ENCODE measurements around the gene PAQR8. TPM values are rescaled to one million over a fixed set of nuclear protein-coding genes. Genes with fewer than 3 reads are reported as not detected.

Gene PAQR8
- total and polyA plus RNA-seq, 4 donors, result 0.43 to 3.3 (median 0.74) TPM

DNA sequence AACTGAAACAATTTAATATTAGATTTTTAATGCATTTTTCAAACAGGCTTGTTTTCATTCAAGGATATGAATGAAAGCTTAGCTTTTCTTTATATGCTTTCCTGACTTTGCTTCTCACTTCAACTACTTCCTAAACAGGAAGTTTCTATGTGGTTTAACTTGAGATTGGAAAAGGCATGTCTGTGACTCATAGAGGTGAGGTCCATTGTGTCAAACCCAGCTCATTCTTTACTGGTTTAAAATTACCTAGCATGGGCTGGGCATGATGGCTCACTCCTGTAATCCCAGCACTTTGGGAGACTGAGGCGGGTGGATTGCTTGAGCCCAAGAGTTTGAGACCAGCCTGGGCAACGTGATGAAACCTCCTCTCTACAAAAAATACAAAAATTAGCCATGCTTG is 92.6 kb downstream of the PAQR8 start:
- no peak for DNase-seq (ENCODE audit: low spot score)
- Histone ChIP-seq H3K4me3 (ENCODE audit: low read depth in 1 of 3, low read length in 3 of 3) (no peak overlapping the region), H3K27ac (ENCODE audit: low read depth in 1 of 2, low read length in 2 of 2) (no peak overlapping the region), H3K9me3 (ENCODE audit: control insufficient read depth in 4 of 4, low read length in 3 of 4) (peaks cover 0 to 9% (median 0%) of the 10 kb centered on the region in 4 donors), H3K27me3 (ENCODE audit: control insufficient read depth in 4 of 4, insufficient read depth in 4 of 4, low read length in 3 of 4) (no peaks in the 10 kb centered on the region), H3K36me3 (ENCODE audit: control insufficient read depth in 4 of 4, insufficient read depth in 3 of 4, low read depth in 1 of 4, low read length in 3 of 4) (peaks cover 0 to 1% (median 0%) of the 10 kb centered on the region in 4 donors), H3K4me1 (ENCODE audit: control insufficient read depth in 4 of 4, insufficient read depth in 4 of 4, low read length in 3 of 4) (no peaks in the 10 kb centered on the region), H3K9ac (ENCODE audit: low read depth in 1 of 2, low read length in 2 of 2) (no peak overlapping the region)
- no peak for TF ChIP-seq TAF1 (conservative IDR thresholded peaks at IDR 0.05)
- 71% methylated on average over 2 of the region's 2 CpGs for WGBS

DNA sequence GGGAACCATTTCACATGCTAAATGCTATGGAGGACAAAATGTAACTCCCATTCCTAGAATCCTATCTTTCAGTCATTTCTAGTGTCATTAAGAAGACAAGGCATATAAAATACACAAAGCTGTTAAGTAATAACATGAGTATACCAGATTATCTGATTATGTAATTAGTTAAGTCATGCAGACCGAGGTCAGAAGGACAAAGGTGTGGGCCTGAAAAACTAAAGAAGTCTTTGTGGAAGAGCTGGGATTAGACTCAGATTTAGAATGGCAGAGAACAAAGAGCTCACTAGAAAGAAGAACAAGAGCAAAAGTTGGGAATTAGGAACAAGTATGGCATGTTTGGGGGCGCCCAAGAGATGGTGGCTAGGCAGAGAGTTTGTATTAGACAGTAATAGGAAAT is 95.1 kb downstream of the PAQR8 start:
- no peak for DNase-seq (ENCODE audit: low spot score)
- Histone ChIP-seq H3K27ac (ENCODE audit: low read depth in 1 of 2, low read length in 2 of 2) (no peak overlapping the region), H3K9ac (ENCODE audit: low read depth in 1 of 2, low read length in 2 of 2) (no peak overlapping the region), H3K36me3 (ENCODE audit: control insufficient read depth in 4 of 4, insufficient read depth in 3 of 4, low read depth in 1 of 4, low read length in 3 of 4) (peaks cover 0 to 1% (median 0%) of the 10 kb centered on the region in 4 donors), H3K4me1 (ENCODE audit: control insufficient read depth in 4 of 4, insufficient read depth in 4 of 4, low read length in 3 of 4) (no peaks in the 10 kb centered on the region), H3K9me3 (ENCODE audit: control insufficient read depth in 4 of 4, low read length in 3 of 4) (no peaks in the 10 kb centered on the region), H3K27me3 (ENCODE audit: control insufficient read depth in 4 of 4, insufficient read depth in 4 of 4, low read length in 3 of 4) (no peaks in the 10 kb centered on the region), H3K4me3 (ENCODE audit: low read depth in 1 of 3, low read length in 3 of 3) (no peak overlapping the region)
- whole genome bisulfite sequencing, result 71% methylated on average over 2 of the region's 2 CpGs
- TF ChIP-seq YY1 (IDR thresholded peaks at IDR 0.05) (no peak), EGR1 (IDR thresholded peaks at IDR 0.05; ENCODE audit: low read depth in 2 of 2) (no peak), MAX (IDR thresholded peaks at IDR 0.05) (no peak), HNF4A (conservative IDR thresholded peaks at IDR 0.05) (no peak), RAD21 (IDR thresholded peaks at IDR 0.05) (no peak), FOXA2 (IDR thresholded peaks at IDR 0.05) (no peak), HNF4G (IDR thresholded peaks at IDR 0.05) (no peak), TAF1 (conservative IDR thresholded peaks at IDR 0.05) (no peak), FOXA1 (IDR thresholded peaks at IDR 0.05) (no peak), NR2F2 (IDR thresholded peaks at IDR 0.05) (no peak), SP1 (IDR thresholded peaks at IDR 0.05) (no peak), REST (IDR thresholded peaks at IDR 0.05) (no peak), RXRA (IDR thresholded peaks at IDR 0.05) (no peak), JUND (IDR thresholded peaks at IDR 0.05) (no peak), GABPA (IDR thresholded peaks at IDR 0.05 in 1 of 2, conservative IDR thresholded peaks at IDR 0.05 in 1 of 2) (no peak)
- TF ChIP-seq, protein P1, sequence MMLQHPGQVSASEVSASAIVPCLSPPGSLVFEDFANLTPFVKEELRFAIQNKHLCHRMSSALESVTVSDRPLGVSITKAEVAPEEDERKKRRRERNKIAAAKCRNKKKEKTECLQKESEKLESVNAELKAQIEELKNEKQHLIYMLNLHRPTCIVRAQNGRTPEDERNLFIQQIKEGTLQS (IDR thresholded peaks at IDR 0.05), result no peak
- TF ChIP-seq, protein P2, sequence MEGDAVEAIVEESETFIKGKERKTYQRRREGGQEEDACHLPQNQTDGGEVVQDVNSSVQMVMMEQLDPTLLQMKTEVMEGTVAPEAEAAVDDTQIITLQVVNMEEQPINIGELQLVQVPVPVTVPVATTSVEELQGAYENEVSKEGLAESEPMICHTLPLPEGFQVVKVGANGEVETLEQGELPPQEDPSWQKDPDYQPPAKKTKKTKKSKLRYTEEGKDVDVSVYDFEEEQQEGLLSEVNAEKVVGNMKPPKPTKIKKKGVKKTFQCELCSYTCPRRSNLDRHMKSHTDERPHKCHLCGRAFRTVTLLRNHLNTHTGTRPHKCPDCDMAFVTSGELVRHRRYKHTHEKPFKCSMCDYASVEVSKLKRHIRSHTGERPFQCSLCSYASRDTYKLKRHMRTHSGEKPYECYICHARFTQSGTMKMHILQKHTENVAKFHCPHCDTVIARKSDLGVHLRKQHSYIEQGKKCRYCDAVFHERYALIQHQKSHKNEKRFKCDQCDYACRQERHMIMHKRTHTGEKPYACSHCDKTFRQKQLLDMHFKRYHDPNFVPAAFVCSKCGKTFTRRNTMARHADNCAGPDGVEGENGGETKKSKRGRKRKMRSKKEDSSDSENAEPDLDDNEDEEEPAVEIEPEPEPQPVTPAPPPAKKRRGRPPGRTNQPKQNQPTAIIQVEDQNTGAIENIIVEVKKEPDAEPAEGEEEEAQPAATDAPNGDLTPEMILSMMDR (IDR thresholded peaks at IDR 0.05; ENCODE audit: low read depth, low read length, missing input control), result no peak
- TF ChIP-seq, protein P3, sequence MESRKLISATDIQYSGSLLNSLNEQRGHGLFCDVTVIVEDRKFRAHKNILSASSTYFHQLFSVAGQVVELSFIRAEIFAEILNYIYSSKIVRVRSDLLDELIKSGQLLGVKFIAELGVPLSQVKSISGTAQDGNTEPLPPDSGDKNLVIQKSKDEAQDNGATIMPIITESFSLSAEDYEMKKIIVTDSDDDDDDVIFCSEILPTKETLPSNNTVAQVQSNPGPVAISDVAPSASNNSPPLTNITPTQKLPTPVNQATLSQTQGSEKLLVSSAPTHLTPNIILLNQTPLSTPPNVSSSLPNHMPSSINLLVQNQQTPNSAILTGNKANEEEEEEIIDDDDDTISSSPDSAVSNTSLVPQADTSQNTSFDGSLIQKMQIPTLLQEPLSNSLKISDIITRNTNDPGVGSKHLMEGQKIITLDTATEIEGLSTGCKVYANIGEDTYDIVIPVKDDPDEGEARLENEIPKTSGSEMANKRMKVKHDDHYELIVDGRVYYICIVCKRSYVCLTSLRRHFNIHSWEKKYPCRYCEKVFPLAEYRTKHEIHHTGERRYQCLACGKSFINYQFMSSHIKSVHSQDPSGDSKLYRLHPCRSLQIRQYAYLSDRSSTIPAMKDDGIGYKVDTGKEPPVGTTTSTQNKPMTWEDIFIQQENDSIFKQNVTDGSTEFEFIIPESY (IDR thresholded peaks at IDR 0.05), result no peak

Other genes starting within 250 kb of the PAQR8 start
- not detected for gene IL17A, start 175.8 kb upstream of the PAQR8 start, total RNA-seq
- not detected for gene IL17A, start 175.8 kb upstream of the PAQR8 start, polyA plus RNA-seq
- gene IL17F, start 117.7 kb upstream of the PAQR8 start, total RNA-seq, result not detected
- not detected for gene IL17F, start 117.7 kb upstream of the PAQR8 start, polyA plus RNA-seq
- 10 to 100 TPM; 12.7 to 60.8 TPM for gene MCM3, start 77.4 kb upstream of the PAQR8 start, total RNA-seq
- 10 to 100 TPM in 1 of 2 donors, 1 to 10 TPM in 1; 7.4 to 11.9 TPM for gene MCM3, start 77.4 kb upstream of the PAQR8 start, polyA plus RNA-seq
- 10 to 100 TPM in 1 of 2 donors, 1 to 10 TPM in 1; 3.7 to 10.1 TPM for gene EFHC1, start 58.2 kb downstream of the PAQR8 start, total RNA-seq
- gene EFHC1, start 58.2 kb downstream of the PAQR8 start, polyA plus RNA-seq, result 10 to 100 TPM in 1 of 2 donors, 1 to 10 TPM in 1; 3.3 to 11.3 TPM
- gene TRAM2, start 214.9 kb downstream of the PAQR8 start, total RNA-seq, result 10 to 100 TPM in 1 of 2 donors, 1 to 10 TPM in 1; 8.5 to 17.5 TPM
- 10 to 100 TPM in 1 of 2 donors, 1 to 10 TPM in 1; 7.3 to 20.3 TPM for gene TRAM2, start 214.9 kb downstream of the PAQR8 start, polyA plus RNA-seq

All from liver (tissue), 9 donors.